Kidney tubule cell (primary cell): Measurements from ENCODE around the gene KAZN.

Experiments used
- DNase-seq: peaks from one replicate; pipeline ENCODE4 v3.0.0-alpha.2; 2018; ENCODE audit warnings: low spot score

KAZN gene

GRCh38 chr1:14958249-14959058 lies 360.0 kb downstream of the KAZN start:
- no peak for DNase-seq

- no peak for DNase-seq
Measured at GRCh38 chr1:14959059-14959694, 360.7 kb downstream of the KAZN start.

- DNase-seq: no peak
Measured at GRCh38 chr1:14961661-14962267, 363.3 kb downstream of the KAZN start.

- DNase-seq: no peak
Measured at GRCh38 chr1:14962407-14962806, 363.9 kb downstream of the KAZN start.

GRCh38 chr1:14963791-14964710 lies 365.6 kb downstream of the KAZN start:
- peak; percentile 69 for DNase-seq

GRCh38 chr1:14964711-14965055 lies 366.2 kb downstream of the KAZN start:
- DNase-seq: no peak

- DNase-seq: peak; percentile 88
Measured at GRCh38 chr1:14968251-14968851, 369.9 kb downstream of the KAZN start.

GRCh38 chr1:14969006-14969405 lies 370.5 kb downstream of the KAZN start:
- DNase-seq: peak; percentile 56

GRCh38 chr1:14970115-14970798 lies 371.8 kb downstream of the KAZN start:
- peak; percentile 90 for DNase-seq

- DNase-seq: peak; percentile 40
Measured at GRCh38 chr1:14970799-14971141, 372.3 kb downstream of the KAZN start.

GRCh38 chr1:14971221-14971620 lies 372.7 kb downstream of the KAZN start:
- DNase-seq: peak; percentile 23

GRCh38 chr1:14972107-14972506 lies 373.6 kb downstream of the KAZN start:
- DNase-seq: peak; percentile 14

GRCh38 chr1:14973773-14974172 lies 375.3 kb downstream of the KAZN start:
- no peak for DNase-seq

GRCh38 chr1:14974361-14974760 lies 375.9 kb downstream of the KAZN start:
- no peak for DNase-seq

- peak; percentile 17 for DNase-seq
Measured at GRCh38 chr1:14975119-14975518, 376.6 kb downstream of the KAZN start.

- DNase-seq: peak; percentile 100
Measured at GRCh38 chr1:14976256-14976655, 377.8 kb downstream of the KAZN start.

GRCh38 chr1:14977338-14977931 lies 378.9 kb downstream of the KAZN start:
- DNase-seq: peak; percentile 99

GRCh38 chr1:14980621-14981218 lies 382.2 kb downstream of the KAZN start:
- DNase-seq: no peak

- DNase-seq: no peak
Measured at GRCh38 chr1:14982029-14982428, 383.5 kb downstream of the KAZN start.

GRCh38 chr1:14983277-14983676 lies 384.8 kb downstream of the KAZN start:
- no peak for DNase-seq
